Mucosa of stomach (tissue), 1 donor: Measurements from ENCODE around the gene ADAMTS13.

Source experiments
- H3K27me3 ChIP-seq: one replicate; pipeline ENCODE4 v1.7.0; 2013; ENCODE audit warnings: mild to moderate bottlenecking, low read length; ENCODE audit not compliant: control insufficient read depth, insufficient read depth
- H3K36me3 ChIP-seq: one replicate; pipeline ENCODE4 v1.7.0; 2013; ENCODE audit warnings: low read length; ENCODE audit not compliant: control insufficient read depth, insufficient read depth
- H3K4me1 ChIP-seq: one replicate; pipeline ENCODE4 v1.7.0; 2013; ENCODE audit warnings: mild to moderate bottlenecking, low read length; ENCODE audit not compliant: control insufficient read depth, insufficient read depth
- H3K4me3 ChIP-seq: one replicate; pipeline ENCODE4 v1.7.0; 2013; ENCODE audit warnings: low read length
- H3K9ac ChIP-seq: one replicate; pipeline ENCODE4 v1.7.0; 2013; ENCODE audit warnings: mild to moderate bottlenecking, low read length, moderate library complexity
- H3K9me3 ChIP-seq: one replicate; pipeline ENCODE4 v1.7.0; 2013; ENCODE audit warnings: mild to moderate bottlenecking, low read length, moderate library complexity; ENCODE audit not compliant: control insufficient read depth
- donor health status: Pancreatic carcinoma.

The ADAMTS13 gene

GRCh38 chr9:133397370-133397769, 24.8 kb upstream of the ADAMTS13 start:
- H3K4me1 ChIP-seq, result no peaks in the 10 kb centered on the region
- no peaks in the 10 kb centered on the region for H3K9me3 ChIP-seq
- H3K36me3 ChIP-seq, result no peaks in the 10 kb centered on the region
- peaks cover 33% of the 10 kb centered on the region for H3K27me3 ChIP-seq
- H3K9ac ChIP-seq, result no peak overlapping the region
- no peak overlapping the region for H3K4me3 ChIP-seq

- H3K9me3 ChIP-seq, result no peaks in the 10 kb centered on the region
- H3K4me1 ChIP-seq, result no peaks in the 10 kb centered on the region
- H3K27me3 ChIP-seq, result peaks cover 33% of the 10 kb centered on the region
- no peaks in the 10 kb centered on the region for H3K36me3 ChIP-seq
- H3K4me3 ChIP-seq, result no peak overlapping the region
- H3K9ac ChIP-seq, result no peak overlapping the region
Measured at GRCh38 chr9:133397895-133398294, 24.3 kb upstream of the ADAMTS13 start.

GRCh38 chr9:133400292-133400691, 21.9 kb upstream of the ADAMTS13 start:
- no peak overlapping the region for H3K9ac ChIP-seq
- no peaks in the 10 kb centered on the region for H3K9me3 ChIP-seq
- peaks cover 16% of the 10 kb centered on the region for H3K27me3 ChIP-seq
- no peaks in the 10 kb centered on the region for H3K4me1 ChIP-seq
- H3K4me3 ChIP-seq, result no peak overlapping the region
- no peaks in the 10 kb centered on the region for H3K36me3 ChIP-seq

GRCh38 chr9:133401588-133401987, 20.6 kb upstream of the ADAMTS13 start:
- Histone ChIP-seq H3K4me1 (no peaks in the 10 kb centered on the region), H3K4me3 (no peak overlapping the region), H3K9me3 (no peaks in the 10 kb centered on the region), H3K36me3 (no peaks in the 10 kb centered on the region), H3K9ac (no peak overlapping the region), H3K27me3 (peaks cover 10% of the 10 kb centered on the region)

GRCh38 chr9:133402689-133403088, 19.5 kb upstream of the ADAMTS13 start:
- H3K9ac ChIP-seq, result no peak overlapping the region
- no peaks in the 10 kb centered on the region for H3K36me3 ChIP-seq
- H3K9me3 ChIP-seq, result no peaks in the 10 kb centered on the region
- no peak overlapping the region for H3K4me3 ChIP-seq
- H3K27me3 ChIP-seq, result no peaks in the 10 kb centered on the region
- no peaks in the 10 kb centered on the region for H3K4me1 ChIP-seq

- Histone ChIP-seq H3K9ac (no peak overlapping the region), H3K36me3 (no peaks in the 10 kb centered on the region), H3K27me3 (no peaks in the 10 kb centered on the region), H3K4me1 (no peaks in the 10 kb centered on the region), H3K9me3 (no peaks in the 10 kb centered on the region), H3K4me3 (no peak overlapping the region)
Measured at GRCh38 chr9:133403766-133404453, 18.3 kb upstream of the ADAMTS13 start.

GRCh38 chr9:133404454-133405002, 17.6 kb upstream of the ADAMTS13 start:
- Histone ChIP-seq H3K4me1 (no peaks in the 10 kb centered on the region), H3K9me3 (no peaks in the 10 kb centered on the region), H3K27me3 (no peaks in the 10 kb centered on the region), H3K4me3 (no peak overlapping the region), H3K9ac (no peak overlapping the region), H3K36me3 (no peaks in the 10 kb centered on the region)

GRCh38 chr9:133405508-133406438, 16.4 kb upstream of the ADAMTS13 start:
- H3K9ac ChIP-seq, result no peak overlapping the region
- no peaks in the 10 kb centered on the region for H3K4me1 ChIP-seq
- no peaks in the 10 kb centered on the region for H3K36me3 ChIP-seq
- H3K9me3 ChIP-seq, result no peaks in the 10 kb centered on the region
- no peak overlapping the region for H3K4me3 ChIP-seq
- H3K27me3 ChIP-seq, result no peaks in the 10 kb centered on the region

GRCh38 chr9:133406480-133407307, 15.5 kb upstream of the ADAMTS13 start:
- Histone ChIP-seq H3K9me3 (no peaks in the 10 kb centered on the region), H3K36me3 (no peaks in the 10 kb centered on the region), H3K9ac (no peak overlapping the region)

GRCh38 chr9:133408042-133408441, 14.1 kb upstream of the ADAMTS13 start:
- Histone ChIP-seq H3K27me3 (no peaks in the 10 kb centered on the region), H3K9me3 (no peaks in the 10 kb centered on the region), H3K4me3 (no peak overlapping the region), H3K9ac (no peak overlapping the region), H3K4me1 (no peaks in the 10 kb centered on the region), H3K36me3 (no peaks in the 10 kb centered on the region)

More at GRCh38 chr9:133406480-133407307, 15.5 kb upstream of the ADAMTS13 start:
- H3K27me3 ChIP-seq, result no peaks in the 10 kb centered on the region
- H3K4me3 ChIP-seq, result no peak overlapping the region
- H3K4me1 ChIP-seq, result no peaks in the 10 kb centered on the region

GRCh38 chr9:133415170-133415569, 7.0 kb upstream of the ADAMTS13 start:
- Histone ChIP-seq H3K9me3 (no peaks in the 10 kb centered on the region), H3K36me3 (no peaks in the 10 kb centered on the region), H3K4me1 (peaks cover 20% of the 10 kb centered on the region), H3K4me3 (no peak overlapping the region), H3K9ac (no peak overlapping the region), H3K27me3 (no peaks in the 10 kb centered on the region)
